ENCODE measurements around the gene AQP12B. TPM values are rescaled to one million over a fixed set of nuclear protein-coding genes. Genes with fewer than 3 reads are reported as not detected.

AQP12B gene
- total RNA-seq, 1 donor from 2014 or later, result not detected

GRCh38 chr2:240644171-240644651 is 38.5 kb downstream of the AQP12B start:
- H3K4me1 ChIP-seq, result no peaks in the 10 kb centered on the region
- intact Hi-C loops (cut with micrococcal nuclease), result no loop called here
- peak; percentile 5 for DNase-seq
- no peak overlapping the region for H3K27ac ChIP-seq (replicated peaks)
- H3K9me3 ChIP-seq (replicated peaks), result no peaks in the 10 kb centered on the region
- H3K36me3 ChIP-seq, result no peaks in the 10 kb centered on the region
- H3K4me3 ChIP-seq, result no peak overlapping the region
- peaks cover 75% of the 10 kb centered on the region for H3K27me3 ChIP-seq (ENCODE audit: low read depth)
- no peak for TF ChIP-seq CTCF (IDR thresholded peaks at IDR 0.05; ENCODE audit: borderline replicate concordance)

- TF ChIP-seq CTCF (IDR thresholded peaks at IDR 0.05; ENCODE audit: borderline replicate concordance), result no peak
- Histone ChIP-seq H3K4me1 (no peaks in the 10 kb centered on the region), H3K36me3 (no peaks in the 10 kb centered on the region), H3K27me3 (ENCODE audit: low read depth) (peaks cover 71% of the 10 kb centered on the region), H3K27ac (replicated peaks) (no peak overlapping the region), H3K4me3 (no peak overlapping the region), H3K9me3 (replicated peaks) (no peaks in the 10 kb centered on the region)
- intact Hi-C loops (cut with micrococcal nuclease), result no loop called here
- peak; percentile 4 for DNase-seq
Observed at GRCh38 chr2:240643811-240644150, 38.9 kb downstream of the AQP12B start.

GRCh38 chr2:240643093-240643810 is 39.4 kb downstream of the AQP12B start:
- Histone ChIP-seq H3K27me3 (ENCODE audit: low read depth) (peaks cover 66% of the 10 kb centered on the region), H3K4me1 (no peaks in the 10 kb centered on the region), H3K9me3 (replicated peaks) (no peaks in the 10 kb centered on the region), H3K36me3 (no peaks in the 10 kb centered on the region), H3K4me3 (no peak overlapping the region), H3K27ac (replicated peaks) (no peak overlapping the region)
- DNase-seq, result peak; percentile 13
- intact Hi-C loops (cut with micrococcal nuclease), result no loop called here
- TF ChIP-seq CTCF (IDR thresholded peaks at IDR 0.05; ENCODE audit: borderline replicate concordance), result no peak

- Histone ChIP-seq H3K27me3 (ENCODE audit: low read depth) (peaks cover 61% of the 10 kb centered on the region), H3K4me1 (no peaks in the 10 kb centered on the region), H3K9me3 (replicated peaks) (no peaks in the 10 kb centered on the region), H3K4me3 (no peak overlapping the region), H3K27ac (replicated peaks) (no peak overlapping the region), H3K36me3 (no peaks in the 10 kb centered on the region)
- intact Hi-C loops (cut with micrococcal nuclease), result no loop called here
- no peak for TF ChIP-seq CTCF (IDR thresholded peaks at IDR 0.05; ENCODE audit: borderline replicate concordance)
- no peak for DNase-seq
Observed at GRCh38 chr2:240642806-240643092, 39.9 kb downstream of the AQP12B start.

GRCh38 chr2:240642061-240642805 is 40.5 kb downstream of the AQP12B start:
- no peaks in the 10 kb centered on the region for H3K9me3 ChIP-seq (replicated peaks)
- intact Hi-C loops (cut with micrococcal nuclease), result no loop called here
- H3K36me3 ChIP-seq, result no peaks in the 10 kb centered on the region
- H3K4me1 ChIP-seq, result no peaks in the 10 kb centered on the region
- peak; percentile 3 for DNase-seq
- peaks cover 56% of the 10 kb centered on the region for H3K27me3 ChIP-seq (ENCODE audit: low read depth)
- no peak overlapping the region for H3K4me3 ChIP-seq
- no peak overlapping the region for H3K27ac ChIP-seq (replicated peaks)
- no peak for TF ChIP-seq CTCF (IDR thresholded peaks at IDR 0.05; ENCODE audit: borderline replicate concordance)

Data from left ventricle myocardium inferior (tissue), 1 donor.